Esophagus squamous epithelium (tissue), 5 donors: ENCODE results near the gene ATP6V1D. TPM values are rescaled to one million over a fixed set of nuclear protein-coding genes. Genes with fewer than 3 reads are reported as not detected.

Experiments used
- DNase-seq: peaks from one replicate; lab custom pipeline; 2025; lab: John Stamatoyannopoulos, UW
- H3K27ac ChIP-seq, 4 donors: fragments of 200-600 bp; sonication (generic); one replicate each; pipeline ENCODE4 v1.5.1; 2016 to 2019; ENCODE audit warnings: mild to moderate bottlenecking in 1 of 4
- H3K27me3 ChIP-seq, 4 donors: fragments of 200-600 bp; sonication (generic); 1 replicate in 3 of 4; 2 replicates in 1 of 4; pipeline versions ENCODE4 v1.5.1 to v1.6.0; 2017 to 2021; ENCODE audit warnings: antibody characterized with exemption in 1 of 4
- H3K36me3 ChIP-seq, 3 donors: fragments of 200-600 bp; sonication (generic); one replicate each; pipeline ENCODE4 v1.5.1; 2016 to 2019
- H3K4me1 ChIP-seq, 3 donors: fragments of 200-600 bp; sonication (generic); one replicate each; pipeline ENCODE4 v1.5.1; 2017 to 2019
- H3K4me3 ChIP-seq, 4 donors: fragments of 200-600 bp; sonication (generic); 1 replicate in 3 of 4; 2 replicates in 1 of 4; pipeline ENCODE4 v1.5.1; 2016 to 2019; ENCODE audit warnings: mild to moderate bottlenecking in 2 of 4, moderate library complexity in 1 of 4
- H3K9me3 ChIP-seq, 3 donors: fragments of 200-600 bp; sonication (generic); one replicate each; pipeline ENCODE4 v1.5.1; 2016 to 2019
- POLR2A ChIP-seq, 4 donors: fragments of 450-650 bp; IDR thresholded peaks; one replicate each; pipeline ENCODE4 v1.6.1; 2017; ENCODE audit warnings: antibody characterized with exemption in 4 of 4, mild to moderate bottlenecking in 4 of 4, moderate library complexity in 3 of 4
- WGBS, 2 donors: methylation state at CpG; one replicate each; pipeline ENCODE4 v1.1.5; 2018; 5-methylcytosine and 5-hydroxymethylcytosine counted together
- intact Hi-C: fragments of 100-400 bp; cut with DNase I; formaldehyde crosslinking; loops from one replicate; pipeline ENCODE4 v1.15.0; 2022
- small RNA-seq, 4 donors: library from RNA; depleted of rRNA; stranded (forward); fragments of <200 nt; gene quantifications; one replicate each; pipeline ENCODE3, GENCODE V24; 2016
- total RNA-seq, 4 donors: library from RNA; depleted of rRNA; stranded (reverse); fragments of >200 nt; gene quantifications; one replicate each; pipeline ENCODE4 v1.1.0, GENCODE V29; 2016
- TF ChIP-seq, protein P1 (sequence below), 6 experiments: fragments of 450-650 bp in 4 of 6; fragments of 200-600 bp in 2 of 6; sonication (generic) in 2 of 6; IDR thresholded peaks; one replicate each; pipeline ENCODE4 v1.5.1; 2016 to 2019; ENCODE audit warnings: antibody characterized with exemption in 6 of 6, mild to moderate bottlenecking in 4 of 6, moderate library complexity in 4 of 6
- donor health status: DM: yes; HTN: yes; CAD: no.

Gene ATP6V1D
- total RNA-seq, 4 donors from 2014 or later, result 110 to 142 (median 129) TPM

DNA sequence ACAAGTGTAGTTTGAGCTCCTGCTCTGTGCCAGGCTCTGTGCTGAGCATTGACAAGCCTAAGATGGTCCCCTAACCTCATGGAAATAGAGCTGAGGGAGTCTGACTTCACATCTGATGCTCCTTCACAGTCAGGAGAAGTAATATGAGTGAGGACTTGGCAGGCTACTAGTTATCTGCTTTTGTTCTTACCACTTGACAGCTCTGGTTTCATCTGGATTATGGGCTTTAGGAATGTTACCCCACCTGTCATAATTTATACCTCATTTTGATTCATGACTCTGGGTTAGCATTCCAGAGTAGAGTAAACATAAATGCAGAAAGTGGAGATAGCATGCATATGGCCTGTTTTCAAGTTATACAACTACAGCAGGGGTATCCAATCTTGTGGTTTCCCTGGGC is 40.5 kb downstream of the ATP6V1D start:
- Histone ChIP-seq H3K36me3 (peaks cover 0 to 94% (median 0%) of the 10 kb centered on the region in 3 donors), H3K27me3 (no peaks in the 10 kb centered on the region), H3K4me1 (no peaks in the 10 kb centered on the region), H3K9me3 (no peaks in the 10 kb centered on the region), H3K4me3 (no peak overlapping the region), H3K27ac (no peak overlapping the region)
- DNase-seq, result no peak
- intact Hi-C loops, result no loop called here
- no peak for TF ChIP-seq POLR2A (IDR thresholded peaks at IDR 0.05)
- TF ChIP-seq, protein P1, sequence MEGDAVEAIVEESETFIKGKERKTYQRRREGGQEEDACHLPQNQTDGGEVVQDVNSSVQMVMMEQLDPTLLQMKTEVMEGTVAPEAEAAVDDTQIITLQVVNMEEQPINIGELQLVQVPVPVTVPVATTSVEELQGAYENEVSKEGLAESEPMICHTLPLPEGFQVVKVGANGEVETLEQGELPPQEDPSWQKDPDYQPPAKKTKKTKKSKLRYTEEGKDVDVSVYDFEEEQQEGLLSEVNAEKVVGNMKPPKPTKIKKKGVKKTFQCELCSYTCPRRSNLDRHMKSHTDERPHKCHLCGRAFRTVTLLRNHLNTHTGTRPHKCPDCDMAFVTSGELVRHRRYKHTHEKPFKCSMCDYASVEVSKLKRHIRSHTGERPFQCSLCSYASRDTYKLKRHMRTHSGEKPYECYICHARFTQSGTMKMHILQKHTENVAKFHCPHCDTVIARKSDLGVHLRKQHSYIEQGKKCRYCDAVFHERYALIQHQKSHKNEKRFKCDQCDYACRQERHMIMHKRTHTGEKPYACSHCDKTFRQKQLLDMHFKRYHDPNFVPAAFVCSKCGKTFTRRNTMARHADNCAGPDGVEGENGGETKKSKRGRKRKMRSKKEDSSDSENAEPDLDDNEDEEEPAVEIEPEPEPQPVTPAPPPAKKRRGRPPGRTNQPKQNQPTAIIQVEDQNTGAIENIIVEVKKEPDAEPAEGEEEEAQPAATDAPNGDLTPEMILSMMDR (IDR thresholded peaks at IDR 0.05), result no peak

DNA sequence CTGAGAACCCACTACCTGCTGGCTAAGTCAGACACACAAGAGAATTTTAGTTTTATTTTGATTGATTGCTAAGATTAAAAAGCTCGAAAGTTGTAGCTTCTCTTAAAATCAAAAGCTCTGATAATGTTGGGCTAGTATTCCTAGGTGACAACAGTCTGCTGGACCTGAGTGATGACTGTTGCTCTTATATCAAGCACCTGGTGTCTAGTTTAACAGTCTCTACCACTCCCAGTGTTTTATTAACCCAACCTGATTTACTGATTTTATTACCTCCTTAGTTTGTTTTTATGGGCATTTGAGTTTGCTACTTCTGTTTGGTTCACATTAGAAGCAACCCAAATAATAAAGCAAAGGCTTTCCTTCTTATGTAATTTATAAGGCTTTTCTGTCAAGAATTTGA is 41.8 kb downstream of the ATP6V1D start:
- Histone ChIP-seq H3K4me3 (no peak overlapping the region), H3K36me3 (peaks cover 0 to 94% (median 0%) of the 10 kb centered on the region in 3 donors), H3K4me1 (no peaks in the 10 kb centered on the region), H3K27me3 (no peaks in the 10 kb centered on the region), H3K27ac (no peak overlapping the region), H3K9me3 (no peaks in the 10 kb centered on the region)
- WGBS, 2 donors, result 82 to 88% methylated on average over 1 of the region's 1 CpG
- intact Hi-C loops, result no loop called here
- no peak for TF ChIP-seq POLR2A (IDR thresholded peaks at IDR 0.05)
- TF ChIP-seq, protein P1 (IDR thresholded peaks at IDR 0.05), result no peak
- no peak for DNase-seq

DNA sequence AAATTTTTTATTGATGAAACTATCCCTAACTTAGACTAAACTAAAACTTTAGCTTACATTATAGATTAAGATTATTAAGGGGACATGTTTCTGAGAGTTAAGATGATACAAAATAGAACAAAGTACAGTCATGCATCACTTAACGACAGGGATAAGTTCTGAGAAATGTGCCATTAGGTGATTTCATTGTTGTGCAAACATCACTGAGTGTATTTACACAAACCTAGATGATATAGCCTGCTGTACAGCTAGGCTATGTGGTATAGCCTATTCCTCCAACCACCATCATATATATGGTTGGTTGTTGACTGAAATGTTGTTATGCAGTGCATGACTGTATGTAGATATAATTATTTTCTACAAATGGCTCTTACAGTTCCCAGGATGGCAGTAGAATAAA is 46.5 kb downstream of the ATP6V1D start:
- Histone ChIP-seq H3K4me3 (no peak overlapping the region), H3K9me3 (no peaks in the 10 kb centered on the region), H3K36me3 (peaks cover 0 to 72% (median 0%) of the 10 kb centered on the region in 3 donors), H3K27ac (no peak overlapping the region), H3K27me3 (no peaks in the 10 kb centered on the region), H3K4me1 (no peaks in the 10 kb centered on the region)
- intact Hi-C loops, result no loop called here
- WGBS, 2 donors, result 79 to 86% methylated on average over 1 of the region's 1 CpG
- TF ChIP-seq, protein P1 (IDR thresholded peaks at IDR 0.05), result no peak
- TF ChIP-seq POLR2A (IDR thresholded peaks at IDR 0.05), result no peak
- DNase-seq, result no peak

DNA sequence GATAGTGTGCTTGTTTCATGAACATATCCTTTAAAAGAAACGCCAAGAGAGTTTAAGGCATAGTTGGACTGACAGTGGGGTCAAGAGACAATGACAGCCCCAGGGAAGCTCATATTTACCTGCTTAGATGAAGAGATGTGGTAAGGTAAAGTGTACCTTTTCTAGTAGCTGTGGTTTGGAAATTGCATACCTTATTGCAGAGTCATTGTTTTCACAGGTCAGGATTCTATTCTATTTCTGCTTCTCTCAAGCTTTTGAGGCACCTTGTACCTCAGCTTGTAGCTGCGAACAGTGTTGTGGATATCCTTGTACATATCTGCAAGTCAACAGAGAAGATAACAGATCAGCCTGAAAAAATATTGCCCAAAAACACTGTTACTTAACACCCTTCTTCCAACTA is 47.7 kb downstream of the ATP6V1D start:
- TF ChIP-seq, protein P1 (IDR thresholded peaks at IDR 0.05), result no peak
- TF ChIP-seq POLR2A (IDR thresholded peaks at IDR 0.05), result no peak
- no peak for DNase-seq
- Histone ChIP-seq H3K27me3 (no peaks in the 10 kb centered on the region), H3K9me3 (no peaks in the 10 kb centered on the region), H3K27ac (no peak overlapping the region), H3K36me3 (peaks cover 0 to 64% (median 0%) of the 10 kb centered on the region in 3 donors), H3K4me1 (no peaks in the 10 kb centered on the region), H3K4me3 (no peak overlapping the region)
- intact Hi-C loops, result no loop called here
- 90 to 92% methylated on average over 2 of the region's 2 CpGs for WGBS, 2 donors

Small RNA genes lying within 50 kb of the gene (small RNA-seq; reads per million reads assigned to genes)
- 0 reads per million in 4 donors for gene RF00019

Other genes starting within 250 kb of the ATP6V1D start
- not detected for gene GARIN2, start 170.4 kb downstream of the ATP6V1D start, total RNA-seq
- 10 to 100 TPM; 18.9 to 28.6 (median 25.8) TPM for gene PALS1, start 118.4 kb downstream of the ATP6V1D start, total RNA-seq
- 100 to 1,000 TPM in 3 of 4 donors, 10 to 100 TPM in 1; 55.8 to 153 (median 138) TPM for gene EIF2S1, start 524 bp upstream of the ATP6V1D start, total RNA-seq
- gene PLEK2, start 52.4 kb upstream of the ATP6V1D start, total RNA-seq, result 10 to 100 TPM in 2 of 4 donors, 1 to 10 TPM in 2; 7.6 to 19.9 (median 13.1) TPM
- under 1 TPM; 0.30 to 0.76 (median 0.50) TPM for gene TMEM229B, start 128.9 kb upstream of the ATP6V1D start, total RNA-seq
- 1 to 10 TPM; 4.1 to 7.9 (median 5.7) TPM for gene PLEKHH1, start 173.5 kb upstream of the ATP6V1D start, total RNA-seq
- 10 to 100 TPM; 17.0 to 34.0 (median 21.0) TPM for gene PIGH, start 240.5 kb upstream of the ATP6V1D start, total RNA-seq